ENCODE data around the gene PRKCZ. TPM values are rescaled to one million over a fixed set of nuclear protein-coding genes. Genes with fewer than 3 reads are reported as not detected.

Gene PRKCZ
- total and polyA plus RNA-seq, 9 of the 15 experiments (the other 6 are each of a cell fraction or from before 2014, with no cell fraction given): 0.07 to 3.1 (median 1.3) TPM

DNA sequence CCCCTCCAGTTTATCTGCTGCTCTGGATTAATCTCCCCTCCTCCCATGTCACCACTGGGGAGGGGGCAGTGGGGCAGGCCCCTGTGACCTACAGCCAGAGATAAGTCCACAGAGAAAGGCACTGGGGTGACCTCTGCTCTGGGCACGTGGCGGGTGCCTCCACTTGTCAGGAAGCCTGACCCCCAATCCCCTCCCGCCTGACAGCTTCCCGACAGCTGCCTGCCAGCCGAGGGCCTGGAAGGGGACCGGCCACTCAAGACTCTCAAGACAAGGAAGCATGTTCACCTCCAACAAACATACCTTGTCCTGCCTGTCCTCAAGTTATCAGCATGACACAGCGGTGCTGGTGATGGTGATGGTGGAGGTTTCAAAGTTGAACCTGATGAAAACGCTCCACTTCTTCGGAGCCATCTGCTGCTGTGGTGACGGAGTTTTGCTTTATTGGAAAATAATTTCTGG, 147.5 kb downstream of the PRKCZ start:
- BruUV-seq (replicated peaks): no TSS peak
- TF ChIP-seq ZKSCAN1 (IDR thresholded peaks at IDR 0.05; ENCODE audit: low read depth, low read length): no peak
- peak; percentile 65 for TF ChIP-seq SMAD4 (CRISPR knock-in tag; conservative IDR thresholded peaks at IDR 0.05)
- TF ChIP-seq KAT7 (CRISPR knock-in tag; IDR thresholded peaks at IDR 0.05; ENCODE audit: borderline replicate concordance): 0 out of 2 replicates have a peak, but pooled peaks have one; percentile 24
- 0 out of 4 replicates have a peak, but pooled peaks of 1 of the 2 experiments have one; percentile 34 for TF ChIP-seq RCOR1 (IDR thresholded peaks at IDR 0.05; ENCODE audit: borderline replicate concordance in 1 of 2, low read depth in 2 of 2, low read length in 2 of 2)
- no peak for TF ChIP-seq ZNF445 (CRISPR knock-in tag; IDR thresholded peaks at IDR 0.05; ENCODE audit: low read depth)
- no peak for TF ChIP-seq TOE1 (IDR thresholded peaks at IDR 0.05; ENCODE audit: borderline replicate concordance)
- TF ChIP-seq TOE1 (CRISPR knock-in tag; IDR thresholded peaks at IDR 0.05; ENCODE audit: borderline replicate concordance, low read depth): no peak
- TF ChIP-seq NR3C1 (CRISPR knock-in tag; IDR thresholded peaks at IDR 0.05): no peak
- no peak for TF ChIP-seq FOXJ2 (tag; IDR thresholded peaks at IDR 0.05)
- TF ChIP-seq SP2 (IDR thresholded peaks at IDR 0.05; ENCODE audit: extremely low read depth, low read depth, low read length, poor library complexity, severe bottlenecking): no peak
- no peak for TF ChIP-seq BRF1 (IDR thresholded peaks at IDR 0.05; ENCODE audit: borderline replicate concordance, extremely low read depth, insufficient read length)
- TF ChIP-seq ESRRB (CRISPR knock-in tag; IDR thresholded peaks at IDR 0.05; ENCODE audit: borderline replicate concordance): no peak
- TF ChIP-seq ZNF197 (CRISPR knock-in tag; IDR thresholded peaks at IDR 0.05; ENCODE audit: low read depth): no peak
- 0 out of 2 replicates have a peak, but pooled peaks have one; percentile 31 for TF ChIP-seq ZEB2 (IDR thresholded peaks at IDR 0.05)
- TF ChIP-seq ILK (tag; IDR thresholded peaks at IDR 0.05; ENCODE audit: borderline replicate concordance, low read depth): no peak
- no peak for TF ChIP-seq ZNF121 (CRISPR knock-in tag; conservative IDR thresholded peaks at IDR 0.05)
- TF ChIP-seq CBFA2T3 (IDR thresholded peaks at IDR 0.05): peak; percentile 39
- peak; percentile 15 for TF ChIP-seq NEUROD1 (IDR thresholded peaks at IDR 0.05; ENCODE audit: borderline replicate concordance, low read depth, low read length, partially characterized antibody)
- no peak for TF ChIP-seq POU5F1 (IDR thresholded peaks at IDR 0.05; ENCODE audit: borderline replicate concordance, low read depth, low read length, partially characterized antibody)
- TF ChIP-seq CHD4 (IDR thresholded peaks at IDR 0.05; ENCODE audit: insufficient read depth, insufficient replicate concordance, low read depth, low read length, poor library complexity, severe bottlenecking): no peak
- TF ChIP-seq CXXC5 (CRISPR knock-in tag; IDR thresholded peaks at IDR 0.05): peak; percentile 52
- TF ChIP-seq, protein P1, sequence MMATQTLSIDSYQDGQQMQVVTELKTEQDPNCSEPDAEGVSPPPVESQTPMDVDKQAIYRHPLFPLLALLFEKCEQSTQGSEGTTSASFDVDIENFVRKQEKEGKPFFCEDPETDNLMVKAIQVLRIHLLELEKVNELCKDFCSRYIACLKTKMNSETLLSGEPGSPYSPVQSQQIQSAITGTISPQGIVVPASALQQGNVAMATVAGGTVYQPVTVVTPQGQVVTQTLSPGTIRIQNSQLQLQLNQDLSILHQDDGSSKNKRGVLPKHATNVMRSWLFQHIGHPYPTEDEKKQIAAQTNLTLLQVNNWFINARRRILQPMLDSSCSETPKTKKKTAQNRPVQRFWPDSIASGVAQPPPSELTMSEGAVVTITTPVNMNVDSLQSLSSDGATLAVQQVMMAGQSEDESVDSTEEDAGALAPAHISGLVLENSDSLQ (IDR thresholded peaks at IDR 0.05): peak; percentile 36; the same call in 1 of the 2 replicates

More for the DNA sequence above, 147.5 kb downstream of the PRKCZ start:
- Histone ChIP-seq H3K9me3 (replicated peaks; ENCODE audit: control insufficient read depth, insufficient read depth, low read depth, low read length) (no peaks in the 10 kb centered on the region), H2AFZ (ENCODE audit: low read depth, low read length) (peak overlapping the region; percentile 90), H3K4me1 (replicated peaks in 1 of 2; ENCODE audit: control insufficient read depth in 2 of 2, insufficient read depth in 2 of 2, low read length in 2 of 2) (peaks cover 31 to 75% of the 10 kb centered on the region in 2 experiments), H3K27ac (ENCODE audit: extremely low read depth, low read depth, low read length) (peak overlapping the region; percentile 77), H3K79me2 (ENCODE audit: control insufficient read depth, insufficient read depth, low read length) (peaks cover 40% of the 10 kb centered on the region), H3K9me1 (ENCODE audit: control insufficient read depth, insufficient read depth, low read length) (no peaks in the 10 kb centered on the region), H3K36me3 (ENCODE audit: control insufficient read depth, insufficient read depth, low read length) (peaks cover 5% of the 10 kb centered on the region; the same call in 1 of the 3 replicates), H3K9ac (ENCODE audit: insufficient read depth in 1 of 2, low read depth in 2 of 2, low read length in 2 of 2) (peak overlapping the region; percentile 78 to 91), H3K4me3 (no peak overlapping the region), H4K20me1 (replicated peaks; ENCODE audit: control insufficient read depth, insufficient read depth, low read length) (no peaks in the 10 kb centered on the region), H3K4me2 (ENCODE audit: insufficient read depth, low read length) (peak overlapping the region; percentile 94), H3K27me3 (ENCODE audit: control insufficient read depth in 2 of 2, insufficient read depth in 2 of 2, low read length in 2 of 2) (no peaks in the 10 kb centered on the region)
- FAIRE-seq: peak; percentile 94
- in situ Hi-C loops (cut with MboI) (loop anchor here (5.0 to 25.0 kb wide), 3 partner anchors 35 to 340 kb away; partner anchors contain the start of genes HES5 and PANK4), intact Hi-C loops (cut with micrococcal nuclease) (loop anchor here (2.0 to 10.0 kb wide), 3 partner anchors 33 to 347 kb away; no protein-coding TSS in a partner anchor)
- DNase-seq (ENCODE audit: extremely low read depth in 1 of 4, low spot score in 3 of 4): peak in 2 of 4 experiments; percentile 39 to 73
- CTCF ChIA-PET (ENCODE audit: low intra/inter-chr PET ratio): interaction anchor here (3.6 kb wide), 1 partner anchor 184 kb away, joined by 44 read pairs; no protein-coding TSS in a partner anchor
- POLR2A ChIA-PET: interaction anchor here (0.7 to 0.8 kb wide), 2 partner anchors 345 to 394 kb away, joined by 3 to 4 read pairs; no protein-coding TSS in a partner anchor
- no peak for ATAC-seq
- WGBS (ENCODE audit: insufficient coverage, low coverage, missing lambda C conversion rate): 19% methylated on average over 10 of the region's 10 CpGs
